Liver (tissue), 3 donors: Measurements from ENCODE around the gene ABHD16B.

Experiments
- HNF4A ChIP-seq, 2 donors: conservative IDR thresholded peaks; 2 replicates each; pipeline ENCODE4 v1.6.1; 2016; ENCODE audit warnings: antibody characterized with exemption in 2 of 2, mild to moderate bottlenecking in 2 of 2
- RAD21 ChIP-seq, 2 donors: IDR thresholded peaks; 2 replicates each; pipeline ENCODE4 v1.6.1; 2016; ENCODE audit warnings: antibody characterized with exemption in 2 of 2, mild to moderate bottlenecking in 2 of 2
- REST ChIP-seq: IDR thresholded peaks from 2 replicates; pipeline ENCODE4 v1.6.1; 2016; ENCODE audit warnings: antibody characterized with exemption, mild to moderate bottlenecking
- RXRA ChIP-seq, 2 donors: IDR thresholded peaks; 2 replicates each; pipeline ENCODE4 v1.6.1; 2017 to 2018; ENCODE audit warnings: antibody characterized with exemption in 2 of 2, mild to moderate bottlenecking in 1 of 2
- TAF1 ChIP-seq: conservative IDR thresholded peaks from 2 replicates; pipeline ENCODE4 v1.6.1; 2016; ENCODE audit warnings: antibody characterized with exemption, mild to moderate bottlenecking
- YY1 ChIP-seq: IDR thresholded peaks from 2 replicates; pipeline ENCODE4 v1.6.1; 2016; ENCODE audit warnings: antibody characterized with exemption, mild to moderate bottlenecking
- ZBTB33 ChIP-seq: IDR thresholded peaks from 2 replicates; pipeline ENCODE4 v1.6.1; 2016; ENCODE audit warnings: antibody characterized with exemption
- TF ChIP-seq, protein P1 (sequence below): fragments of 150-350 bp; IDR thresholded peaks from 2 replicates; pipeline ENCODE4 v1.5.1; 2017; ENCODE audit warnings: improper control_type of control experiment, low read depth, low read length; ENCODE audit not compliant: missing input control
- TF ChIP-seq, protein P2 (sequence below): IDR thresholded peaks from 2 replicates; pipeline ENCODE4 v1.6.1; 2016; ENCODE audit warnings: antibody characterized with exemption
- donor health status: healthy.
- donor health status: healthy.

- TF ChIP-seq ZBTB33, result no peak
- TF ChIP-seq, protein P1, sequence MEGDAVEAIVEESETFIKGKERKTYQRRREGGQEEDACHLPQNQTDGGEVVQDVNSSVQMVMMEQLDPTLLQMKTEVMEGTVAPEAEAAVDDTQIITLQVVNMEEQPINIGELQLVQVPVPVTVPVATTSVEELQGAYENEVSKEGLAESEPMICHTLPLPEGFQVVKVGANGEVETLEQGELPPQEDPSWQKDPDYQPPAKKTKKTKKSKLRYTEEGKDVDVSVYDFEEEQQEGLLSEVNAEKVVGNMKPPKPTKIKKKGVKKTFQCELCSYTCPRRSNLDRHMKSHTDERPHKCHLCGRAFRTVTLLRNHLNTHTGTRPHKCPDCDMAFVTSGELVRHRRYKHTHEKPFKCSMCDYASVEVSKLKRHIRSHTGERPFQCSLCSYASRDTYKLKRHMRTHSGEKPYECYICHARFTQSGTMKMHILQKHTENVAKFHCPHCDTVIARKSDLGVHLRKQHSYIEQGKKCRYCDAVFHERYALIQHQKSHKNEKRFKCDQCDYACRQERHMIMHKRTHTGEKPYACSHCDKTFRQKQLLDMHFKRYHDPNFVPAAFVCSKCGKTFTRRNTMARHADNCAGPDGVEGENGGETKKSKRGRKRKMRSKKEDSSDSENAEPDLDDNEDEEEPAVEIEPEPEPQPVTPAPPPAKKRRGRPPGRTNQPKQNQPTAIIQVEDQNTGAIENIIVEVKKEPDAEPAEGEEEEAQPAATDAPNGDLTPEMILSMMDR, result no peak
- TF ChIP-seq REST, result no peak
- no peak for TF ChIP-seq RXRA (IDR thresholded peaks at IDR 0.05)
- no peak for TF ChIP-seq RAD21 (IDR thresholded peaks at IDR 0.05)
- TF ChIP-seq, protein P2, sequence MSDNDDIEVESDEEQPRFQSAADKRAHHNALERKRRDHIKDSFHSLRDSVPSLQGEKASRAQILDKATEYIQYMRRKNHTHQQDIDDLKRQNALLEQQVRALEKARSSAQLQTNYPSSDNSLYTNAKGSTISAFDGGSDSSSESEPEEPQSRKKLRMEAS, result no peak
- no peak for TF ChIP-seq HNF4A (conservative IDR thresholded peaks at IDR 0.05)
- TF ChIP-seq YY1, result no peak
- no peak for TF ChIP-seq TAF1
Measured at GRCh38 chr20:63892402-63892801, 31.1 kb downstream of the ABHD16B start.
